Measurements from ENCODE around the gene CCDC78. TPM values are rescaled to one million over a fixed set of nuclear protein-coding genes. Genes with fewer than 3 reads are reported as not detected.
"Not testable (repeated sequence)": the region's sequence is repeated elsewhere in the genome, so short reads cannot be mapped to it uniquely, and the experiment has no call there.

Gene CCDC78
- polyA plus RNA-seq, 1 donor from 2014 or later: 0.74 TPM

- Mint-ChIP-seq H3K27me3 (peaks cover 20% of the 10 kb centered on the region), H3K4me1 (peaks cover 8 to 10% (median 8%) of the 10 kb centered on the region in 3 donors), H3K36me3 (no peaks in the 10 kb centered on the region), H3K27ac (no peak overlapping the region), H3K4me3 (peak overlapping the region in 1 of 4 donors; percentile 24), H3K9me3 (no peaks in the 10 kb centered on the region)
Measured at GRCh38 chr16:716768-717325, 9.4 kb downstream of the CCDC78 start.

- Mint-ChIP-seq H3K4me3 (peak overlapping the region; percentile 24 to 88 (median 48)), H3K4me1 (peaks cover 8 to 10% (median 8%) of the 10 kb centered on the region in 3 donors), H3K36me3 (no peaks in the 10 kb centered on the region)
Measured at GRCh38 chr16:716200-716568, 10.1 kb downstream of the CCDC78 start.

GRCh38 chr16:715477-716199 is 10.6 kb downstream of the CCDC78 start:
- H3K4me3 Mint-ChIP-seq: peak overlapping the region; percentile 24 to 88 (median 72)
- peak overlapping the region in 1 of 3 donors; percentile 39 for H3K27ac Mint-ChIP-seq
- H3K36me3 Mint-ChIP-seq: no peaks in the 10 kb centered on the region
- no peaks in the 10 kb centered on the region for H3K9me3 Mint-ChIP-seq
- peaks cover 8 to 10% (median 10%) of the 10 kb centered on the region in 3 donors for H3K4me1 Mint-ChIP-seq
- H3K27me3 Mint-ChIP-seq: peaks cover 20% of the 10 kb centered on the region

More at GRCh38 chr16:716200-716568, 10.1 kb downstream of the CCDC78 start:
- no peaks in the 10 kb centered on the region for H3K9me3 Mint-ChIP-seq
- H3K27me3 Mint-ChIP-seq: peaks cover 20% of the 10 kb centered on the region
- peak overlapping the region in 1 of 3 donors; percentile 39 for H3K27ac Mint-ChIP-seq

- Mint-ChIP-seq H3K9me3 (no peaks in the 10 kb centered on the region), H3K4me1 (peaks cover 3 to 6% (median 4%) of the 10 kb centered on the region in 3 donors), H3K36me3 (no peaks in the 10 kb centered on the region), H3K27me3 (peaks cover 20% of the 10 kb centered on the region), H3K4me3 (peak within 1 kb of the TSS; percentile 24 to 88 (median 72)), H3K27ac (peak within 1 kb of the TSS; percentile 59 to 89 (median 62))
Measured at GRCh38 chr16:714558-715476, 11.4 kb downstream of the CCDC78 start, which contains the start of gene METRN. Gene METRN, plus strand, starts transcription at chr16:715118. Its CDS starts 172 bp downstream, at chr16:715290.

- Mint-ChIP-seq H3K4me1 (peaks cover under 1 to 4% (median 4%) of the 10 kb centered on the region in 3 donors), H3K9me3 (no peaks in the 10 kb centered on the region), H3K27ac (peak overlapping the region; percentile 59 to 89 (median 62)), H3K27me3 (peaks cover 24% of the 10 kb centered on the region), H3K4me3 (peak overlapping the region; percentile 4 to 83 (median 54)), H3K36me3 (no peaks in the 10 kb centered on the region)
Measured at GRCh38 chr16:714079-714478, 12.2 kb downstream of the CCDC78 start.

- Mint-ChIP-seq H3K27me3 (peaks cover 35% of the 10 kb centered on the region), H3K27ac (peak overlapping the region in 1 of 3 donors; percentile 71), H3K4me3 (peak overlapping the region in 1 of 4 donors; percentile 85)
- not testable (repeated sequence) for H3K4me1 Mint-ChIP-seq, H3K9me3 Mint-ChIP-seq, H3K36me3 Mint-ChIP-seq
Measured at GRCh38 chr16:712740-713250, 13.4 kb downstream of the CCDC78 start.

- Mint-ChIP-seq H3K9me3 (no peaks in the 10 kb centered on the region), H3K4me1 (peaks cover 0 to 4% (median 3%) of the 10 kb centered on the region in 3 donors), H3K27ac (peak overlapping the region in 1 of 3 donors; percentile 28), H3K4me3 (peak overlapping the region in 1 of 4 donors; percentile 48), H3K27me3 (peaks cover 39% of the 10 kb centered on the region), H3K36me3 (no peaks in the 10 kb centered on the region)
Measured at GRCh38 chr16:711548-712320, 14.5 kb downstream of the CCDC78 start.

- H3K36me3 Mint-ChIP-seq: no peaks in the 10 kb centered on the region
- H3K27ac Mint-ChIP-seq: peak overlapping the region in 1 of 3 donors; percentile 28
- H3K4me3 Mint-ChIP-seq: peak overlapping the region in 1 of 4 donors; percentile 12
- H3K9me3 Mint-ChIP-seq: no peaks in the 10 kb centered on the region
- H3K4me1 Mint-ChIP-seq: peaks cover 1 to 4% (median 3%) of the 10 kb centered on the region in 3 donors
- H3K27me3 Mint-ChIP-seq: peaks cover 39% of the 10 kb centered on the region
Measured at GRCh38 chr16:711084-711483, 15.2 kb downstream of the CCDC78 start.

GRCh38 chr16:710500-711075 is 15.7 kb downstream of the CCDC78 start:
- Mint-ChIP-seq H3K4me3 (peak overlapping the region in 1 of 4 donors; percentile 12), H3K4me1 (peaks cover 1 to 4% (median 3%) of the 10 kb centered on the region in 3 donors), H3K27ac (no peak overlapping the region), H3K27me3 (peaks cover 36% of the 10 kb centered on the region), H3K36me3 (no peaks in the 10 kb centered on the region), H3K9me3 (no peaks in the 10 kb centered on the region)

- peaks cover 1 to 4% (median 3%) of the 10 kb centered on the region in 3 donors for H3K4me1 Mint-ChIP-seq
- peak overlapping the region in 1 of 4 donors; percentile 4 for H3K4me3 Mint-ChIP-seq
- no peaks in the 10 kb centered on the region for H3K9me3 Mint-ChIP-seq
- no peaks in the 10 kb centered on the region for H3K36me3 Mint-ChIP-seq
- H3K27ac Mint-ChIP-seq: no peak overlapping the region
- peaks cover 36% of the 10 kb centered on the region for H3K27me3 Mint-ChIP-seq
Measured at GRCh38 chr16:709566-710499, 16.4 kb downstream of the CCDC78 start.

- Mint-ChIP-seq H3K4me3 (peak overlapping the region in 1 of 4 donors; percentile 50), H3K36me3 (no peaks in the 10 kb centered on the region), H3K27me3 (peaks cover 35% of the 10 kb centered on the region), H3K9me3 (no peaks in the 10 kb centered on the region), H3K4me1 (peaks cover 1 to 5% (median 4%) of the 10 kb centered on the region in 3 donors), H3K27ac (peak overlapping the region in 2 of 3 donors; percentile 21 to 80)
Measured at GRCh38 chr16:708959-709358, 17.3 kb downstream of the CCDC78 start.

- peaks cover 1 to 5% (median 4%) of the 10 kb centered on the region in 3 donors for H3K4me1 Mint-ChIP-seq
- no peak overlapping the region for H3K27ac Mint-ChIP-seq
- peaks cover 31% of the 10 kb centered on the region for H3K27me3 Mint-ChIP-seq
- no peaks in the 10 kb centered on the region for H3K9me3 Mint-ChIP-seq
- H3K36me3 Mint-ChIP-seq: no peaks in the 10 kb centered on the region
- peak overlapping the region in 1 of 4 donors; percentile 50 for H3K4me3 Mint-ChIP-seq
Measured at GRCh38 chr16:708019-708418, 18.2 kb downstream of the CCDC78 start.

All from IgD-negative memory B cell (primary cell).